Adipose tissue (tissue), 3 donors: Measurements from ENCODE around the gene ABHD8. TPM values are rescaled to one million over a fixed set of nuclear protein-coding genes. Genes with fewer than 3 reads are reported as not detected.

Source experiments
- H3K27ac ChIP-seq: one replicate; pipeline ENCODE4 v1.5.1; 2013; ENCODE audit warnings: low read depth, low read length
- WGBS, 3 donors: extraction: QIAGEN DNeasy Blood & Tissue Kit; methylation state at CpG; one replicate each; pipeline ENCODE4 v1.1.7; 2013; 5-methylcytosine and 5-hydroxymethylcytosine counted together
- polyA plus RNA-seq, 3 donors: library from polyadenylated mRNA; stranded (reverse); fragments of 200-250 nt; gene quantifications; one replicate each; pipeline ENCODE4 v1.2.3, GENCODE V29; 2013
- donor health status: healthy with polysubstance abuse.
- donor health status: Bipolar disorder and iron deficiency.
- donor health status: healthy.

ABHD8 gene
- polyA plus RNA-seq, 3 donors, result 7.1 to 9.2 (median 7.9) TPM

GRCh38 chr19:17256130-17256529 lies 47.1 kb downstream of the ABHD8 start:
- 78 to 87% (median 81%) methylated on average over 3 of the region's 3 CpGs for WGBS, 3 donors
- no peak overlapping the region for H3K27ac ChIP-seq

- WGBS, 3 donors, result 57 to 79% (median 76%) methylated on average over 18 of the region's 18 CpGs
- no peak overlapping the region for H3K27ac ChIP-seq
These were observed 48.0 kb downstream of the ABHD8 start for GRCh38 chr19:17255150-17255621.

GRCh38 chr19:17254636-17255035 lies 48.6 kb downstream of the ABHD8 start:
- no peak overlapping the region for H3K27ac ChIP-seq
- 82 to 89% (median 82%) methylated on average over 10 of the region's 10 CpGs for WGBS, 3 donors

- WGBS, 3 donors, result 68 to 94% (median 82%) methylated on average over 15 of the region's 15 CpGs
- H3K27ac ChIP-seq, result no peak overlapping the region
These were observed 53.2 kb downstream of the ABHD8 start for GRCh38 chr19:17249887-17250548.

GRCh38 chr19:17248011-17248776 lies 55.0 kb downstream of the ABHD8 start:
- 29 to 74% (median 63%) methylated on average over 21 of the region's 21 CpGs for WGBS, 3 donors
- H3K27ac ChIP-seq, result no peak overlapping the region

GRCh38 chr19:17246681-17247425 lies 56.4 kb downstream of the ABHD8 start:
- WGBS, 3 donors, result 8 to 15% (median 10%) methylated on average over 21 of the region's 21 CpGs
- no peak overlapping the region for H3K27ac ChIP-seq

GRCh38 chr19:17245535-17245984 lies 57.7 kb downstream of the ABHD8 start, which contains the start of gene NR2F6:
NR2F6 (minus strand) TSS chr19:17245919; CDS start chr19:17245220, 699 bp downstream.
- no peak within 1 kb of the TSS for H3K27ac ChIP-seq
- 0 to 2% (median 1%) methylated on average over 12 to 57 of the region's 72 CpGs for WGBS, 3 donors

- WGBS, 3 donors, result 0 to 2% (median 2%) methylated on average over 72 to 99 of the region's 100 CpGs
- no peak overlapping the region for H3K27ac ChIP-seq
These were observed 58.3 kb downstream of the ABHD8 start for GRCh38 chr19:17244618-17245534.

GRCh38 chr19:17243830-17244617 lies 59.2 kb downstream of the ABHD8 start:
- WGBS, 3 donors, result 6 to 31% (median 16%) methylated on average over 49 to 52 of the region's 52 CpGs
- H3K27ac ChIP-seq, result no peak overlapping the region

- no peak overlapping the region for H3K27ac ChIP-seq
- WGBS, 3 donors, result 18 to 61% (median 38%) methylated on average over 8 of the region's 8 CpGs
These were observed 59.9 kb downstream of the ABHD8 start for GRCh38 chr19:17243211-17243829.

- no peak overlapping the region for H3K27ac ChIP-seq
- WGBS, 3 donors, result 47 to 65% (median 62%) methylated on average over 8 of the region's 8 CpGs
These were observed 60.6 kb downstream of the ABHD8 start for GRCh38 chr19:17242431-17243208.

Other genes with a start within 250 kb of the ABHD8 start
- 1 to 10 TPM; 2.7 to 9.0 (median 5.1) TPM for gene HAUS8, start 228.0 kb downstream of the ABHD8 start, polyA plus RNA-seq
- 10 to 100 TPM; 18.0 to 48.1 (median 45.6) TPM for gene MYO9B, start 227.6 kb downstream of the ABHD8 start, polyA plus RNA-seq
- 10 to 100 TPM; 41.1 to 61.7 (median 45.7) TPM for gene USE1, start 88.1 kb downstream of the ABHD8 start, polyA plus RNA-seq
- 10 to 100 TPM; 21.4 to 46.4 (median 30.6) TPM for gene OCEL1, start 77.2 kb downstream of the ABHD8 start, polyA plus RNA-seq
- 10 to 100 TPM; 11.0 to 44.8 (median 30.2) TPM for gene NR2F6, start 57.5 kb downstream of the ABHD8 start, polyA plus RNA-seq
- gene USHBP1, start 38.7 kb downstream of the ABHD8 start, polyA plus RNA-seq, result 10 to 100 TPM in 2 of 3 donors, 1 to 10 TPM in 1; 2.5 to 28.0 (median 11.0) TPM
- 10 to 100 TPM; 38.2 to 70.6 (median 65.2) TPM for gene BABAM1, start 36.0 kb downstream of the ABHD8 start, polyA plus RNA-seq
- gene ANKLE1, start 21.5 kb downstream of the ABHD8 start, polyA plus RNA-seq, result under 1 TPM; 0.08 to 0.70 (median 0.34) TPM
- gene MRPL34, start 2.4 kb upstream of the ABHD8 start, polyA plus RNA-seq, result 100 to 1,000 TPM in 2 of 3 donors, 10 to 100 TPM in 1; 97.5 to 156 (median 101) TPM
- 10 to 100 TPM; 19.7 to 90.1 (median 39.3) TPM for gene DDA1, start 6.1 kb upstream of the ABHD8 start, polyA plus RNA-seq
- 10 to 100 TPM in 1 of 3 donors, 1 to 10 TPM in 2; 5.6 to 15.8 (median 6.3) TPM for gene ANO8, start 31.4 kb upstream of the ABHD8 start, polyA plus RNA-seq
- gene GTPBP3, start 34.1 kb upstream of the ABHD8 start, polyA plus RNA-seq, result 10 to 100 TPM; 10.1 to 18.8 (median 13.6) TPM
- gene PLVAP, start 73.9 kb upstream of the ABHD8 start, polyA plus RNA-seq, result 100 to 1,000 TPM in 1 of 3 donors, 10 to 100 TPM in 2; 73.0 to 247 (median 78.6) TPM
- gene CCDC194, start 90.8 kb upstream of the ABHD8 start, polyA plus RNA-seq, result not detected
- 100 to 1,000 TPM in 2 of 3 donors, 10 to 100 TPM in 1; 51.3 to 220 (median 175) TPM for gene BST2, start 102.2 kb upstream of the ABHD8 start, polyA plus RNA-seq
- gene MVB12A, start 116.6 kb upstream of the ABHD8 start, polyA plus RNA-seq, result 10 to 100 TPM; 43.9 to 70.1 (median 66.4) TPM
- under 1 TPM; 0.06 to 0.59 (median 0.34) TPM for gene TMEM221, start 145.2 kb upstream of the ABHD8 start, polyA plus RNA-seq
- gene NXNL1, start 157.5 kb upstream of the ABHD8 start, polyA plus RNA-seq, result 1 to 10 TPM in 2 of 3 donors, under 1 TPM in 1; 0.07 to 1.6 (median 1.6) TPM
- 10 to 100 TPM; 12.3 to 30.6 (median 23.7) TPM for gene SLC27A1, start 167.1 kb upstream of the ABHD8 start, polyA plus RNA-seq
- gene PGLS, start 208.2 kb upstream of the ABHD8 start, polyA plus RNA-seq, result 100 to 1,000 TPM in 1 of 3 donors, 10 to 100 TPM in 2; 67.1 to 126 (median 86.4) TPM